Endodermal cell (in vitro differentiated cells): ENCODE results near the gene ADGRG3. TPM values are rescaled to one million over a fixed set of nuclear protein-coding genes. Genes with fewer than 3 reads are reported as not detected.

Experiments used
- DNase-seq: peaks from one replicate; pipeline ENCODE4 v3.0.0-alpha.2; 2017
- H3K27ac ChIP-seq: 2 replicates; pipeline ENCODE4 v1.5.1; 2013; ENCODE audit warnings: mild to moderate bottlenecking, low read depth, low read length, moderate library complexity
- H3K27me3 ChIP-seq: 2 replicates; pipeline ENCODE4 v1.6.1; 2013; ENCODE audit warnings: mild to moderate bottlenecking, low read length, moderate library complexity; ENCODE audit not compliant: insufficient read depth, control insufficient read depth, poor library complexity, severe bottlenecking
- H3K36me3 ChIP-seq: 2 replicates; pipeline ENCODE4 v1.7.0; 2013; ENCODE audit warnings: mild to moderate bottlenecking, low read length, moderate library complexity; ENCODE audit not compliant: control insufficient read depth, insufficient read depth
- H3K4me1 ChIP-seq: one replicate; pipeline ENCODE4 v1.7.0; 2013; ENCODE audit warnings: low read length; ENCODE audit not compliant: control insufficient read depth, insufficient read depth
- H3K4me3 ChIP-seq: 2 replicates; pipeline ENCODE4 v1.5.1; 2013; ENCODE audit warnings: mild to moderate bottlenecking, low read length, moderate library complexity
- H3K9ac ChIP-seq: 2 replicates; pipeline ENCODE4 v1.6.1; 2013; ENCODE audit warnings: mild to moderate bottlenecking, low read length, moderate library complexity; ENCODE audit not compliant: poor library complexity, severe bottlenecking; ENCODE audit errors: extremely low read depth
- H3K9me3 ChIP-seq: 2 replicates; pipeline ENCODE4 v1.6.1; 2013; ENCODE audit warnings: mild to moderate bottlenecking, low read length, moderate library complexity; ENCODE audit not compliant: control insufficient read depth
- H3K27ac Mint-ChIP-seq: 2 replicates; pipeline ENCODE4 v1.8.0; 2020; ENCODE audit warnings: mixed read lengths
- H3K27me3 Mint-ChIP-seq: 2 replicates; pipeline ENCODE4 v1.8.0; 2021; ENCODE audit warnings: mild to moderate bottlenecking, mixed read lengths; ENCODE audit not compliant: insufficient read depth
- H3K36me3 Mint-ChIP-seq: 2 replicates; pipeline ENCODE4 v1.8.0; 2020; ENCODE audit warnings: low read depth, mixed read lengths
- H3K4me1 Mint-ChIP-seq: 2 replicates; pipeline ENCODE4 v1.8.0; 2020; ENCODE audit warnings: mixed read lengths
- H3K4me3 Mint-ChIP-seq: 2 replicates; pipeline ENCODE4 v1.8.0; 2020; ENCODE audit warnings: mild to moderate bottlenecking, moderate library complexity, mixed read lengths
- H3K9me3 Mint-ChIP-seq: 2 replicates; pipeline ENCODE4 v1.8.0; 2020; ENCODE audit warnings: mild to moderate bottlenecking, mixed read lengths
- CTCF ChIP-seq: fragments of 200-600 bp; sonication (generic); conservative IDR thresholded peaks from 2 replicates; pipeline ENCODE4 v1.5.0; 2021; ENCODE audit warnings: antibody characterized with exemption, mild to moderate bottlenecking
- WGBS, 2 experiments: methylation state at CpG; one replicate each; pipeline versions ENCODE4 v1.1.5 to v1.1.7; 2013; ENCODE audit warnings: missing lambda C conversion rate in 2 of 2, mixed read lengths in 1 of 2; ENCODE audit not compliant: insufficient coverage in 1 of 2, insufficient read length in 1 of 2; 5-methylcytosine and 5-hydroxymethylcytosine counted together
- total RNA-seq, 2 donors: library from RNA; stranded (reverse); fragmentation: NEBNext Ultra II Directional in 1 of 2; extraction: Animal tissue kit (Norgen Biotek cat#: 25700) in 1 of 2; gene quantifications; 2 replicates in 1 of 2; 3 replicates in 1 of 2; pipeline ENCODE4 v1.2.1, GENCODE V29; 2021

ADGRG3 gene
- total RNA-seq, 2 donors from 2014 or later: not detected

GRCh38 chr16:57640185-57640584, 27.9 kb upstream of the ADGRG3 start:
- Mint-ChIP-seq H3K27ac (no peak overlapping the region), H3K27me3 (peaks cover 13% of the 10 kb centered on the region), H3K4me1 (peaks cover 12% of the 10 kb centered on the region), H3K4me3 (no peak overlapping the region), H3K36me3 (no peaks in the 10 kb centered on the region), H3K9me3 (no peaks in the 10 kb centered on the region)
- WGBS, 2 experiments: 93 to 95% methylated on average over 7 to 9 of the region's 9 CpGs
- Histone ChIP-seq H3K4me3 (no peak overlapping the region), H3K9me3 (no peaks in the 10 kb centered on the region), H3K27ac (peak overlapping the region; percentile 99), H3K4me1 (no peaks in the 10 kb centered on the region), H3K36me3 (no peaks in the 10 kb centered on the region), H3K9ac (no peak overlapping the region), H3K27me3 (peaks cover 7% of the 10 kb centered on the region)
- no peak for DNase-seq
- no peak for TF ChIP-seq CTCF

DNA sequence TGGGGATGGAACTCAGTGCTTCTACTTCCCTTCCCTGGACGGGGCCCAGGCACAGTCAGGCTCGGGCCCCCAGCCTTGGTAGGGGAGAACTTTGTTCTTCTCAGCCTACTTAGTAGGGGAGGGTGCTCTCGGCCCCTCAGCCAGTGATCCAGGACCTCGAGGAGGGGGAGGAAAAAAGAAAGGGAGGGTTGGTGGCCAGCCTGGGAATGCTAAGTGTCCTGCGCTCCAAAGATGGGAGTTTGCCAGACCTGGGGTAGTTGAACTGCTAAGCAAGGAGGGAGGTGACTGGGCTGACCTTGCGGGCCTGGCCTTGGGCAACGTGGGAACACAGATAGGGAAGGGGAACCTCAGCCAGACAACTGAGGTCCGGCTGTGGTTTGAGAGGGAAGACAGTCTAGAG, 27.5 kb upstream of the ADGRG3 start:
- Histone ChIP-seq H3K9ac (no peak overlapping the region), H3K27ac (no peak overlapping the region), H3K4me3 (no peak overlapping the region), H3K27me3 (peaks cover 7% of the 10 kb centered on the region), H3K4me1 (no peaks in the 10 kb centered on the region), H3K36me3 (no peaks in the 10 kb centered on the region), H3K9me3 (no peaks in the 10 kb centered on the region)
- Mint-ChIP-seq H3K4me3 (no peak overlapping the region), H3K36me3 (no peaks in the 10 kb centered on the region), H3K27me3 (peaks cover 13% of the 10 kb centered on the region), H3K27ac (no peak overlapping the region), H3K9me3 (no peaks in the 10 kb centered on the region), H3K4me1 (peaks cover 11% of the 10 kb centered on the region)
- no peak for DNase-seq
- WGBS, 2 experiments: 89 to 93% methylated on average over 4 to 8 of the region's 8 CpGs
- no peak for TF ChIP-seq CTCF

GRCh38 chr16:57642160-57643135, 25.7 kb upstream of the ADGRG3 start:
- Mint-ChIP-seq H3K27me3 (peaks cover 13% of the 10 kb centered on the region), H3K27ac (no peak overlapping the region), H3K4me1 (peaks cover 6% of the 10 kb centered on the region), H3K36me3 (no peaks in the 10 kb centered on the region), H3K9me3 (no peaks in the 10 kb centered on the region), H3K4me3 (no peak overlapping the region)
- Histone ChIP-seq H3K9ac (no peak overlapping the region), H3K27me3 (peaks cover 7% of the 10 kb centered on the region), H3K4me3 (no peak overlapping the region), H3K4me1 (no peaks in the 10 kb centered on the region), H3K36me3 (no peaks in the 10 kb centered on the region), H3K27ac (peak overlapping the region; percentile 24), H3K9me3 (no peaks in the 10 kb centered on the region)
- no peak for DNase-seq
- no peak for TF ChIP-seq CTCF
- 75 to 79% methylated on average over 11 of the region's 11 CpGs for WGBS, 2 experiments
